ENCODE measurements around the gene ATG9A. TPM values are rescaled to one million over a fixed set of nuclear protein-coding genes. Genes with fewer than 3 reads are reported as not detected.

Gene ATG9A
- total and polyA plus RNA-seq, 9 of the 15 experiments (the other 6 are each of a cell fraction or from before 2014, with no cell fraction given) = 0.25 to 65.6 (median 23.4) TPM

- TF ChIP-seq, protein P1, sequence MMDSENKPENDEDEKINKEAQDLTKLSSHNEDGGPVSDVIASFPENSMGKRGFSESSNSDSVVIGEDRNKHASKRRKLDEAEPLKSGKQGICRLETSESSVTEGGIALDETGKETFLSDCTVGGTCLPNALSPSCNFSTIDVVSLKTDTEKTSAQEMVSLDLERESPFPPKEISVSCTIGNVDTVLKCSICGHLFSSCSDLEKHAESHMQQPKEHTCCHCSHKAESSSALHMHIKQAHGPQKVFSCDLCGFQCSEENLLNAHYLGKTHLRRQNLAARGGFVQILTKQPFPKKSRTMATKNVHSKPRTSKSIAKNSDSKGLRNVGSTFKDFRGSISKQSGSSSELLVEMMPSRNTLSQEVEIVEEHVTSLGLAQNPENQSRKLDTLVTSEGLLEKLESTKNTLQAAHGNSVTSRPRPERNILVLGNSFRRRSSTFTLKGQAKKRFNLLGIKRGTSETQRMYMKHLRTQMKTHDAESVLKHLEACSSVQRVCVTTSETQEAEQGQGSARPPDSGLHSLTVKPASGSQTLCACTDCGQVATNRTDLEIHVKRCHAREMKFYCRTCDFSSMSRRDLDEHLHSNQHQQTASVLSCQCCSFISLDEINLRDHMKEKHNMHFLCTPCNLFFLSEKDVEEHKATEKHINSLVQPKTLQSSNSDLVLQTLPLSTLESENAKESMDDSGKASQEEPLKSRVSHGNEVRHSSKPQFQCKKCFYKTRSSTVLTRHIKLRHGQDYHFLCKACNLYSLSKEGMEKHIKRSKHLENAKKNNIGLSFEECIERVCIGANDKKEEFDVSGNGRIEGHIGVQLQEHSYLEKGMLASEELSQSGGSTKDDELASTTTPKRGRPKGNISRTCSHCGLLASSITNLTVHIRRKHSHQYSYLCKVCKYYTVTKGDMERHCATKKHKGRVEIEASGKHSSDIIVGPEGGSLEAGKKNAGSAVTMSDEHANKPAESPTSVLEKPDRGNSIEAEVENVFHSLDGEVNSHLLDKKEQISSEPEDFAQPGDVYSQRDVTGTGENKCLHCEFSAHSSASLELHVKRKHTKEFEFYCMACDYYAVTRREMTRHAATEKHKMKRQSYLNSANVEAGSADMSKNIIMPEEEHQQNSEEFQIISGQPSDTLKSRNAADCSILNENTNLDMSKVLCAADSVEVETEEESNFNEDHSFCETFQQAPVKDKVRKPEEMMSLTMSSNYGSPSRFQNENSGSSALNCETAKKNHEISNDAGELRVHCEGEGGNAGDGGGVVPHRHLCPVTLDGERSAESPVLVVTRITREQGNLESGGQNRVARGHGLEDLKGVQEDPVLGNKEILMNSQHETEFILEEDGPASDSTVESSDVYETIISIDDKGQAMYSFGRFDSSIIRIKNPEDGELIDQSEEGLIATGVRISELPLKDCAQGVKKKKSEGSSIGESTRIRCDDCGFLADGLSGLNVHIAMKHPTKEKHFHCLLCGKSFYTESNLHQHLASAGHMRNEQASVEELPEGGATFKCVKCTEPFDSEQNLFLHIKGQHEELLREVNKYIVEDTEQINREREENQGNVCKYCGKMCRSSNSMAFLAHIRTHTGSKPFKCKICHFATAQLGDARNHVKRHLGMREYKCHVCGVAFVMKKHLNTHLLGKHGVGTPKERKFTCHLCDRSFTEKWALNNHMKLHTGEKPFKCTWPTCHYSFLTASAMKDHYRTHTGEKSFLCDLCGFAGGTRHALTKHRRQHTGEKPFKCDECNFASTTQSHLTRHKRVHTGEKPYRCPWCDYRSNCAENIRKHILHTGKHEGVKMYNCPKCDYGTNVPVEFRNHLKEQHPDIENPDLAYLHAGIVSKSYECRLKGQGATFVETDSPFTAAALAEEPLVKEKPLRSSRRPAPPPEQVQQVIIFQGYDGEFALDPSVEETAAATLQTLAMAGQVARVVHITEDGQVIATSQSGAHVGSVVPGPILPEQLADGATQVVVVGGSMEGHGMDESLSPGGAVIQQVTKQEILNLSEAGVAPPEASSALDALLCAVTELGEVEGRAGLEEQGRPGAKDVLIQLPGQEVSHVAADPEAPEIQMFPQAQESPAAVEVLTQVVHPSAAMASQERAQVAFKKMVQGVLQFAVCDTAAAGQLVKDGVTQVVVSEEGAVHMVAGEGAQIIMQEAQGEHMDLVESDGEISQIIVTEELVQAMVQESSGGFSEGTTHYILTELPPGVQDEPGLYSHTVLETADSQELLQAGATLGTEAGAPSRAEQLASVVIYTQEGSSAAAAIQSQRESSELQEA (IDR thresholded peaks at IDR 0.05; ENCODE audit: low read depth) = no peak
- TF ChIP-seq ZNF253 (CRISPR knock-in tag; conservative IDR thresholded peaks at IDR 0.05) = no peak
- TF ChIP-seq POLR2AphosphoS2 (IDR thresholded peaks at IDR 0.05; ENCODE audit: low read length) = peak; percentile 93
- TF ChIP-seq ZNF785 (CRISPR knock-in tag; IDR thresholded peaks at IDR 0.05) = no peak
- TF ChIP-seq CHD1 (IDR thresholded peaks at IDR 0.05; ENCODE audit: low read length) = no peak
- peak; percentile 48; the same call in 1 of the 2 replicates for TF ChIP-seq HNRNPL (IDR thresholded peaks at IDR 0.05; ENCODE audit: low read depth, low read length)
- TF ChIP-seq ATF2 (CRISPR knock-in tag; IDR thresholded peaks at IDR 0.05) = no peak
- no peak for TF ChIP-seq TARDBP (IDR thresholded peaks at IDR 0.05)
- peak; percentile 76 for TF ChIP-seq CBFA2T2 (conservative IDR thresholded peaks at IDR 0.05)
- TF ChIP-seq ZNF239 (CRISPR knock-in tag; IDR thresholded peaks at IDR 0.05) = no peak
- no peak for TF ChIP-seq ZNF184 (CRISPR knock-in tag; IDR thresholded peaks at IDR 0.05)
- TF ChIP-seq ZNF780A (CRISPR knock-in tag; IDR thresholded peaks at IDR 0.05) = no peak
- TF ChIP-seq TBL1XR1 (IDR thresholded peaks at IDR 0.05; ENCODE audit: low read length in 2 of 2) = no peak
- TF ChIP-seq, protein P2, sequence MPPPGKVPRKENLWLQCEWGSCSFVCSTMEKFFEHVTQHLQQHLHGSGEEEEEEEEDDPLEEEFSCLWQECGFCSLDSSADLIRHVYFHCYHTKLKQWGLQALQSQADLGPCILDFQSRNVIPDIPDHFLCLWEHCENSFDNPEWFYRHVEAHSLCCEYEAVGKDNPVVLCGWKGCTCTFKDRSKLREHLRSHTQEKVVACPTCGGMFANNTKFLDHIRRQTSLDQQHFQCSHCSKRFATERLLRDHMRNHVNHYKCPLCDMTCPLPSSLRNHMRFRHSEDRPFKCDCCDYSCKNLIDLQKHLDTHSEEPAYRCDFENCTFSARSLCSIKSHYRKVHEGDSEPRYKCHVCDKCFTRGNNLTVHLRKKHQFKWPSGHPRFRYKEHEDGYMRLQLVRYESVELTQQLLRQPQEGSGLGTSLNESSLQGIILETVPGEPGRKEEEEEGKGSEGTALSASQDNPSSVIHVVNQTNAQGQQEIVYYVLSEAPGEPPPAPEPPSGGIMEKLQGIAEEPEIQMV (tag; conservative IDR thresholded peaks at IDR 0.05; ENCODE audit: low read depth) = no peak
- TF ChIP-seq DACH1 (IDR thresholded peaks at IDR 0.05; ENCODE audit: partially characterized antibody) = no peak
- TF ChIP-seq RHOXF2B (CRISPR knock-in tag; conservative IDR thresholded peaks at IDR 0.05) = no peak
- TF ChIP-seq SIRT6 (IDR thresholded peaks at IDR 0.05; ENCODE audit: low read depth, low read length) = no peak
- peak; percentile 55 for TF ChIP-seq GABPB1 (CRISPR knock-in tag; IDR thresholded peaks at IDR 0.05)
These were observed 10.4 kb downstream of the ATG9A start, which contains the start of gene ABCB6 (continued) for GRCh38 chr2:219218732-219219701.
